CD14-positive monocyte (primary cell): ENCODE data around the gene EEF1AKMT1. TPM values are rescaled to one million over a fixed set of nuclear protein-coding genes. Genes with fewer than 3 reads are reported as not detected.

Experiments
- DNase-seq, 3 donors: peaks; one replicate each; pipeline ENCODE4 v3.0.0-alpha.2; 2011 to 2022
- H2AFZ ChIP-seq: 2 replicates; pipeline ENCODE4 v1.6.0; 2012; ENCODE audit warnings: mild to moderate bottlenecking, low read depth, low read length, inconsistent platforms; ENCODE audit not compliant: insufficient read depth, poor library complexity, severe bottlenecking
- H3K27ac ChIP-seq, 2 donors: 1 replicate in 1 of 2; 2 replicates in 1 of 2; pipeline ENCODE4 v1.5.1; 2012 to 2013; ENCODE audit warnings: low read length in 2 of 2, control low read depth in 1 of 2, inconsistent platforms in 1 of 2, low read depth in 1 of 2, mild to moderate bottlenecking in 1 of 2
- H3K27me3 ChIP-seq, 2 donors: one replicate each; pipeline versions ENCODE4 v1.6.0 to v1.6.1; 2011 to 2013; ENCODE audit warnings: low read length in 2 of 2; ENCODE audit not compliant: control insufficient read depth in 2 of 2, insufficient read depth in 2 of 2
- H3K36me3 ChIP-seq, 2 donors: replicated peaks in 1 of 2; 1 replicate in 1 of 2; 2 replicates in 1 of 2; pipeline versions ENCODE4 v1.5.1 to v1.6.1; 2012 to 2013; ENCODE audit warnings: low read length in 2 of 2, control low read depth in 1 of 2, inconsistent platforms in 1 of 2, mild to moderate bottlenecking in 1 of 2; ENCODE audit not compliant: insufficient read depth in 2 of 2, control insufficient read depth in 1 of 2
- H3K4me1 ChIP-seq, 2 donors: 1 replicate in 1 of 2; 2 replicates in 1 of 2; pipeline versions ENCODE4 v1.5.1 to v1.6.1; 2012 to 2013; ENCODE audit warnings: low read length in 2 of 2, control low read depth in 1 of 2, inconsistent platforms in 1 of 2, mild to moderate bottlenecking in 1 of 2, moderate library complexity in 1 of 2; ENCODE audit not compliant: insufficient read depth in 2 of 2, control insufficient read depth in 1 of 2
- H3K4me2 ChIP-seq: replicated peaks from 2 replicates; pipeline ENCODE3; 2012; ENCODE audit warnings: low read length, moderate library complexity, mild to moderate bottlenecking; ENCODE audit not compliant: poor library complexity, severe bottlenecking; ENCODE audit errors: extremely low read depth
- H3K4me3 ChIP-seq, 3 experiments: fragments of 200-600 bp in 1 of 3; sonication (generic) in 1 of 3; replicated peaks in 1 of 3; 1 replicate in 2 of 3; 2 replicates in 1 of 3; pipeline ENCODE4 v1.5.1; 2011 to 2013; ENCODE audit warnings: low read length in 3 of 3, mild to moderate bottlenecking in 3 of 3, control low read depth in 2 of 3, low read depth in 2 of 3, inconsistent platforms in 1 of 3, moderate library complexity in 1 of 3
- H3K79me2 ChIP-seq: 2 replicates; pipeline ENCODE4 v1.6.0; 2012; ENCODE audit warnings: mild to moderate bottlenecking, control low read depth, inconsistent platforms, low read length, moderate library complexity; ENCODE audit not compliant: insufficient read depth
- H3K9ac ChIP-seq: 2 replicates; pipeline ENCODE4 v1.6.0; 2017; ENCODE audit warnings: low read length, mild to moderate bottlenecking; ENCODE audit not compliant: insufficient read depth, poor library complexity, severe bottlenecking
- H3K9me3 ChIP-seq, 2 donors: replicated peaks in 1 of 2; 1 replicate in 1 of 2; 2 replicates in 1 of 2; pipeline versions ENCODE4 v1.5.1 to v1.6.1; 2012 to 2013; ENCODE audit warnings: low read length in 2 of 2, control low read depth in 1 of 2; ENCODE audit not compliant: control insufficient read depth in 1 of 2, insufficient read depth in 1 of 2
- H4K20me1 ChIP-seq: 2 replicates; pipeline ENCODE4 v1.6.0; 2012; ENCODE audit warnings: mild to moderate bottlenecking, low read length, control low read depth, moderate library complexity; ENCODE audit not compliant: insufficient read depth
- H3K27ac Mint-ChIP-seq, 7 donors: one replicate each; pipeline ENCODE4 v1.8.0; 2020; ENCODE audit warnings: mild to moderate bottlenecking in 7 of 7, mixed read lengths in 7 of 7, moderate library complexity in 6 of 7, inconsistent platforms in 2 of 7
- H3K27me3 Mint-ChIP-seq, 3 donors: one replicate each; pipeline ENCODE4 v1.8.0; 2021 to 2022; ENCODE audit warnings: low read depth in 3 of 3, mild to moderate bottlenecking in 3 of 3, mixed read lengths in 3 of 3, moderate library complexity in 3 of 3, inconsistent platforms in 1 of 3
- H3K36me3 Mint-ChIP-seq, 2 donors: one replicate each; pipeline ENCODE4 v1.8.0; 2020; ENCODE audit warnings: mixed read lengths in 2 of 2, inconsistent platforms in 1 of 2, mild to moderate bottlenecking in 1 of 2
- H3K4me1 Mint-ChIP-seq: one replicate; pipeline ENCODE4 v1.8.0; 2020; ENCODE audit warnings: mild to moderate bottlenecking, mixed read lengths
- H3K4me3 Mint-ChIP-seq, 2 donors: one replicate each; pipeline ENCODE4 v1.8.0; 2020; ENCODE audit warnings: mild to moderate bottlenecking in 2 of 2, mixed read lengths in 2 of 2, moderate library complexity in 1 of 2
- H3K9me3 Mint-ChIP-seq, 7 donors: one replicate each; pipeline ENCODE4 v1.8.0; 2020 to 2022; ENCODE audit warnings: mixed read lengths in 7 of 7, mild to moderate bottlenecking in 6 of 7, moderate library complexity in 6 of 7, inconsistent platforms in 2 of 7
- CTCF ChIP-seq: fragments of 200-600 bp; IDR thresholded peaks from one replicate; pipeline ENCODE4 v1.8.0; 2022; ENCODE audit warnings: antibody characterized with exemption, mild to moderate bottlenecking
- WGBS: methylation state at CpG from one replicate; pipeline ENCODE4 v1.1.5; 2013; ENCODE audit warnings: missing lambda C conversion rate; ENCODE audit not compliant: insufficient coverage; 5-methylcytosine and 5-hydroxymethylcytosine counted together
- intact Hi-C, 2 donors: fragments of 100-400 bp; cut with micrococcal nuclease; formaldehyde crosslinking; loops; one replicate each; pipeline versions ENCODE4 v1.15.0 to v1.15.1; 2023
- polyA plus RNA-seq, 3 donors: library from polyadenylated mRNA; depleted of rRNA in 1 of 3; unstranded in 2 of 3; stranded (reverse) in 1 of 3; fragments of 300-500 nt in 2 of 3; fragments of >200 nt in 1 of 3; fragmentation: Illumina TruSeq in 2 of 3; gene quantifications; 1 replicate in 2 of 3; 2 replicates in 1 of 3; pipeline ENCODE4 v1.2.3, GENCODE V29; 2012 to 2021

The EEF1AKMT1 gene
- polyA plus RNA-seq, 3 donors = 1.7 to 4.2 (median 4.2) TPM

- H3K4me1 ChIP-seq = peaks cover 0 to 3% of the 10 kb centered on the region in 2 donors
- peaks cover 0 to 3% (median 0%) of the 10 kb centered on the region in 7 donors for H3K9me3 Mint-ChIP-seq
- 84% methylated on average over 4 of the region's 6 CpGs for WGBS
- intact Hi-C loops = no loop called here
- no peak overlapping the region for H3K27ac ChIP-seq
- peaks cover 2 to 4% (median 2%) of the 10 kb centered on the region in 3 donors for H3K27me3 Mint-ChIP-seq
- no peak overlapping the region for H3K4me2 ChIP-seq
- no peak for TF ChIP-seq CTCF
- H3K4me1 Mint-ChIP-seq = peaks cover 14% of the 10 kb centered on the region
- no peak overlapping the region for H3K9ac ChIP-seq
- H2AFZ ChIP-seq = no peak overlapping the region
- H3K36me3 Mint-ChIP-seq = peaks cover 3 to 4% of the 10 kb centered on the region in 2 donors
- peaks cover 0 to 5% of the 10 kb centered on the region in 2 donors for H3K27me3 ChIP-seq
- H3K36me3 ChIP-seq = no peaks in the 10 kb centered on the region
- no peak for DNase-seq
- peak overlapping the region in 1 of 7 donors; percentile 79 for H3K27ac Mint-ChIP-seq
- no peak overlapping the region for H3K4me3 ChIP-seq
- H4K20me1 ChIP-seq = no peaks in the 10 kb centered on the region
- H3K4me3 Mint-ChIP-seq = no peak overlapping the region
- no peaks in the 10 kb centered on the region for H3K9me3 ChIP-seq
- no peaks in the 10 kb centered on the region for H3K79me2 ChIP-seq
Measured at GRCh38 chr13:20727856-20728255, 45.9 kb downstream of the EEF1AKMT1 start.

- peaks cover 6 to 10% of the 10 kb centered on the region in 2 donors for H3K4me1 ChIP-seq
- H3K36me3 Mint-ChIP-seq = no peaks in the 10 kb centered on the region
Measured at GRCh38 chr13:20721454-20722357, 52.1 kb downstream of the EEF1AKMT1 start.

More at GRCh38 chr13:20721454-20722357, 52.1 kb downstream of the EEF1AKMT1 start:
- Mint-ChIP-seq H3K27ac (no peak overlapping the region), H3K27me3 (peaks cover 2 to 26% (median 22%) of the 10 kb centered on the region in 3 donors), H3K4me1 (peaks cover 9% of the 10 kb centered on the region), H3K9me3 (no peaks in the 10 kb centered on the region), H3K4me3 (peak overlapping the region; percentile 41 to 85)
- Histone ChIP-seq H3K79me2 (no peaks in the 10 kb centered on the region), H4K20me1 (no peaks in the 10 kb centered on the region), H3K9ac (peak overlapping the region; percentile 15), H3K36me3 (no peaks in the 10 kb centered on the region), H3K4me3 (peak overlapping the region in 1 of 3 experiments; percentile 47), H3K9me3 (no peaks in the 10 kb centered on the region), H3K4me2 (peak overlapping the region; percentile 59), H2AFZ (peak overlapping the region; percentile 13), H3K27me3 (peaks cover 4 to 30% of the 10 kb centered on the region in 2 donors), H3K27ac (no peak overlapping the region)
- no peak for TF ChIP-seq CTCF
- 14% methylated on average over 76 of the region's 81 CpGs for WGBS
- no peak for DNase-seq
- intact Hi-C loops = no loop called here
